Activated T-cell treated with anti-CD3 and anti-CD28 coated beads, Interleukin-2, amount 50 U/mL, for 24 hours (primary cell): ENCODE results near the gene PECR.

Experiments used
- DNase-seq: peaks from one replicate; pipeline ENCODE4 v3.0.0-alpha.2; 2020
- H3K27ac Mint-ChIP-seq: 2 replicates; pipeline ENCODE4 v1.8.0; 2020; ENCODE audit warnings: mild to moderate bottlenecking, mixed read lengths
- H3K27me3 Mint-ChIP-seq: 2 replicates; pipeline ENCODE4 v1.8.0; 2020; ENCODE audit warnings: mixed read lengths
- H3K36me3 Mint-ChIP-seq: 2 replicates; pipeline ENCODE4 v1.8.0; 2020; ENCODE audit warnings: low read depth, mixed read lengths
- H3K4me1 Mint-ChIP-seq: 2 replicates; pipeline ENCODE4 v1.8.0; 2020; ENCODE audit warnings: low read depth, mixed read lengths
- H3K4me3 Mint-ChIP-seq: 2 replicates; pipeline ENCODE4 v1.8.0; 2020; ENCODE audit warnings: mild to moderate bottlenecking, moderate library complexity, mixed read lengths
- H3K9me3 Mint-ChIP-seq: 2 replicates; pipeline ENCODE4 v1.8.0; 2020; ENCODE audit warnings: mixed read lengths

The PECR gene

DNA sequence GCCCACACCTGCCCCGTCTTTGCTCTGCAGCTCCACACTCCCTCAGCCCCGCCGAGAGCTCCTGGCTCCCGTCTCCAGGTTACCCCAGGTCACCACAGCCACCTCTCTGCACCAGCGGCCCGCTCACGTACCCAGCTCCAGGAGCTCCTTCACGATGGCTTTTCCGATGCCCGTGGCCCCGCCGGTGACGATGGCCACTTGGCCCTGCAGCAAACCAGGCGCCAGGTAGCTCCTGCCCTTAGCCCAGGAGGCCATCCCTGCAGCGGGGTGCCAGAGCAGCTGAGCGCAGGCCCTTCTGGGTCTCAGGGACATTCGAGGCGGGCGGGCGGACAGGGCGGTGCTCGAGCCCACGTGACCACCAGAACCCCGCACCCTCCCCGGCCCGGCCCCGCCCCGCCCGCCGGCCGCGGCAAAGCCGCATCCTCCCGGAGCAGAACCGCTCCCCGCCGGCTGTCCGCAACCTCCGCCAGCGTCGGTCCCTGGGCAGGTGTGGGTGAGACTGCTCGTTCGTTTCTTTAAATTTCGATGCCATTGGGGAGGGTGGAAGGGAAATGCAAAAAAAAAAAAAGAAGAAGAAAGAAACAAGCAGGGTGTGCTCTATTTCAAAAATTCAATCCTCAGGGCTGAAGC is at the start of gene PECR, which contains the start of gene TMEM169:
Gene PECR, minus strand, starts transcription at position 323 of the 630 bp plus-strand sequence. Its CDS starts 68 bp downstream, at position 255.
Gene TMEM169, plus strand, starts transcription at position 433 of the 630 bp plus-strand sequence. CDS start 14,045 bp downstream, outside the sequence.
- Mint-ChIP-seq H3K4me1 (peaks cover 60% of the 10 kb centered on the region), H3K27me3 (no peaks in the 10 kb centered on the region), H3K9me3 (no peaks in the 10 kb centered on the region), H3K27ac (peak within 1 kb of the TSS; percentile 91), H3K36me3 (peaks cover 12% of the 10 kb centered on the region), H3K4me3 (peak within 1 kb of the TSS; percentile 94)
- DNase-seq, result peak; percentile 85

DNA sequence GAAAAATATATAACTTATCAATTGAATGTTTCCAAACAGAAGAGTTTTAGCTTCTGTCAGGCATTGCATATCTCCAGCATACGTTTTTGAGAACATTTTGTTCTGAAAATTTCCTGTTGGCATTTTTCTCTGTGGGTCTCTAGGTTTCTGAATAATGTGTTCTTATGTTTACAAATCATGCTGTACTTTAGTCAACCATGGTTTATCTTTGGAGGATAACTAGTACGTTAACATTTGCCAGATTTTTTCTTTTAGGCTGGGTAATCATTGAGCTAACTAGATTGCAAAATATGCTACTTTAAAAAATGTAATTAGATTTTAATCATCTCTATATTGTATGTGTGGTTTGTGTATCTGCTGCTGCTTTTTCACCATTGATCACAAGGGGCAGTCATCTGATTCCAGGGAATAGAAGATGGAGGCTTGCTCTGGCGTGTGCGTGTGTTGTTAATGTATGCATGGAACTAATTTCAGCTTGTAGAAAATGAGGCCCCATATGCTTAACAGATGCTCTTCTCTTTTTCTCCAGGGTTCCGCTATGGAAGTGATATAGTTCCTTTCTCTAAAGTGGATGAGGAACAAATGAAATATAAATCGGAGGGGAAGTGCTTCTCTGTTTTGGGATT is 48.9 kb upstream of the PECR start:
- no peak overlapping the region for H3K4me3 Mint-ChIP-seq
- H3K27me3 Mint-ChIP-seq, result no peaks in the 10 kb centered on the region
- H3K9me3 Mint-ChIP-seq, result no peaks in the 10 kb centered on the region
- H3K27ac Mint-ChIP-seq, result peak overlapping the region; percentile 47
- no peak for DNase-seq
- H3K36me3 Mint-ChIP-seq, result peaks cover 96% of the 10 kb centered on the region
- H3K4me1 Mint-ChIP-seq, result peaks cover 82% of the 10 kb centered on the region

DNA sequence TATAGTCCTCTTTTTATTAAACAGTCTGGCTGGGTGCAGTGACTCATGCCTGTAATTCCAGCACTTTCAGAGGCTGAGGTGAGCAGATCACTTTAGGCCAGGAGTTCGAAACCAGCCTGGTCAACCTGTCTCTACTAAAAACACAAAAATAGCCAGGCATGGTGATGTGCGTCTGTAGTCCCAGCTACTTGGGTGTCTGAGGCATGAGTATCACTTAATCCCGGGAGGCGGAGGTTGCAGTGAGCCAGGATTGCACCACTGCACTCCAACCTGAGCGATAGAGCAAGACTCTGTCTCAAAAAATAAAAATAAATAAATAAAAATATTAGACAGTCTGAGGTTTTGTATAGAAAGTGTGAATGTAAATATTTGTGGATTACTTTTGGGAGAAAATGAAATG is 45.3 kb upstream of the PECR start:
- peaks cover 96% of the 10 kb centered on the region for H3K36me3 Mint-ChIP-seq
- no peaks in the 10 kb centered on the region for H3K27me3 Mint-ChIP-seq
- DNase-seq, result no peak
- H3K4me3 Mint-ChIP-seq, result no peak overlapping the region
- peak overlapping the region; percentile 81 for H3K27ac Mint-ChIP-seq
- peaks cover 80% of the 10 kb centered on the region for H3K4me1 Mint-ChIP-seq
- H3K9me3 Mint-ChIP-seq, result no peaks in the 10 kb centered on the region

DNA sequence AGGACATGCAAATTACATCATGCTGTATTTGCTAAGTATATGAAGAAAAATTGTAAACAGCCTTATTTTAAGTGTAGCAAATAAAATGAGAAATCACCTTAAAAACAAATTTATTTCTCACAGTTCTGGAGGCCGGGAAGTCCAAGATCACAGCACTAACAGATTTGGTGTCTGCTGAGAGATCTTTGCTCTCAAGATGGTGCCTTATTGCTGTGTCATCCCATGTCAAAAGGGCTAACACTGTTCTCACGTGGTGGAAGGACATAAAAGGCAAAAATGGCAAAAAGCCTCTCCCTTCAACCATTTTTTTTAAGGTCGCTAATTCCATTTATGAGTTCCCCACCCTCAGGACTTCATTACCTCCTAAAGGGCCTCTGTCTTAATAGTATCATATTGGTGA is 39.6 kb upstream of the PECR start:
- peak overlapping the region; percentile 34 for H3K4me3 Mint-ChIP-seq
- H3K9me3 Mint-ChIP-seq, result no peaks in the 10 kb centered on the region
- peaks cover 100% of the 10 kb centered on the region for H3K36me3 Mint-ChIP-seq
- no peaks in the 10 kb centered on the region for H3K27me3 Mint-ChIP-seq
- no peak for DNase-seq
- H3K27ac Mint-ChIP-seq, result peak overlapping the region; percentile 94
- peaks cover 90% of the 10 kb centered on the region for H3K4me1 Mint-ChIP-seq

DNA sequence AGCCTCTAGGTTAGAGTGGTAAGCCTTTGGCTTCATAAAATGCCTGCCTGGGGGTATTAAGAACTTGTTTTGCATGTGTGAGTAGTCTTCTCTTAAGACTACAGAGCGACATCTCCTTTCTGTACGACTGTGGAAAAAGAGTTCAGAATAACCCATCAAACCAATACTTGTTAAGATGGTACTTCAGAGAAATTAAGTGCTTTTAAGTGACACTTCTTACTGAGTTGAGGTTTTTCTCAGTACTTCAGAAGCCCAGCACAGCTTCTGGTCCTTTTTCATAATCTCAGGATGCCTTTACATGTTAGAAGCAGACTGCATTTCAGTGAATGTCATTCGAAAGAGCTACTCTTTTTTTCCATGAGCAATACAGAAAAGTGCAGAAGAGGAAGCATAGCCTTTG is 38.4 kb upstream of the PECR start:
- Mint-ChIP-seq H3K4me3 (peak overlapping the region; percentile 50), H3K9me3 (no peaks in the 10 kb centered on the region), H3K36me3 (peaks cover 100% of the 10 kb centered on the region), H3K27ac (peak overlapping the region; percentile 94), H3K27me3 (no peaks in the 10 kb centered on the region), H3K4me1 (peaks cover 87% of the 10 kb centered on the region)
- no peak for DNase-seq

DNA sequence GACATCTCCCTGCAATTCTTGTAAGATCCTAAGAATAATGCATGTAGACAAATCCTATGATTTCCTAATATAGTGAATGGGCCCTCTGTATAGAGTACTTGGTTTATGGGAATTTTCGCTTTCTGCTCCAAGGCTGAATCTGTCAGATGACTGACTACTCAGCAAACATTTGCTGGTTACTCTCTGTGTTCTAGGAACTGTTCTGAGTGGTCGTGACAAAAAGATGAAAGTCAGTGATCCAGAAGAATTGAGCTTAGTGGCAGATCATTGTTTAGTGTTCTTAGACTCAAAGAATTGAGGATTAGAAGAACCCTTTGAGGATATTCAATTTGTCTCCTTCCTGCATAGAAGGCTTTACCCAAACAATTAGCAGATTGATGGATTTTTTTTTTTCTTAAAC is 37.5 kb upstream of the PECR start:
- Mint-ChIP-seq H3K27ac (peak overlapping the region; percentile 94), H3K9me3 (no peaks in the 10 kb centered on the region), H3K27me3 (no peaks in the 10 kb centered on the region), H3K36me3 (peaks cover 100% of the 10 kb centered on the region), H3K4me3 (peak overlapping the region; percentile 50), H3K4me1 (peaks cover 88% of the 10 kb centered on the region)
- no peak for DNase-seq

DNA sequence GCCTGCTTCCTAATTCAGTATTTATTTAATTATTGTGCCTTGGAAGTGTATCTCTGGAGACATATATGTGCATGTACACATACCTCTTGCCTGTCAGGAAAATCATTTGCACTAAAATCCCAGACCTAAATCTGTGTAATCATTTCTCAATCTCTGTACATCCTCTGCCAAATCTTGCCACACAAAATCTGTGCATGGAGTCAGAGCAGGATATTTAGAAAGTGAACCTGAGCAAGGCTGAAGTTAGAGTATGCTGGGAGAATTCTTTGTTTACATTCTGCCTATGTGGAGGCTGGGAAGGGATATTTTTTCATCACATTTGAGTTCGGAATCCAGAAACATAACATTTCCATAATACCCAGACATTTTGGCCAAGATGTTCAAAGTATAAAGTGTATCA is 36.9 kb upstream of the PECR start:
- H3K27ac Mint-ChIP-seq, result peak overlapping the region; percentile 94
- H3K4me1 Mint-ChIP-seq, result peaks cover 91% of the 10 kb centered on the region
- H3K36me3 Mint-ChIP-seq, result peaks cover 100% of the 10 kb centered on the region
- no peaks in the 10 kb centered on the region for H3K27me3 Mint-ChIP-seq
- DNase-seq, result no peak
- peak overlapping the region; percentile 24 for H3K4me3 Mint-ChIP-seq
- H3K9me3 Mint-ChIP-seq, result no peaks in the 10 kb centered on the region

DNA sequence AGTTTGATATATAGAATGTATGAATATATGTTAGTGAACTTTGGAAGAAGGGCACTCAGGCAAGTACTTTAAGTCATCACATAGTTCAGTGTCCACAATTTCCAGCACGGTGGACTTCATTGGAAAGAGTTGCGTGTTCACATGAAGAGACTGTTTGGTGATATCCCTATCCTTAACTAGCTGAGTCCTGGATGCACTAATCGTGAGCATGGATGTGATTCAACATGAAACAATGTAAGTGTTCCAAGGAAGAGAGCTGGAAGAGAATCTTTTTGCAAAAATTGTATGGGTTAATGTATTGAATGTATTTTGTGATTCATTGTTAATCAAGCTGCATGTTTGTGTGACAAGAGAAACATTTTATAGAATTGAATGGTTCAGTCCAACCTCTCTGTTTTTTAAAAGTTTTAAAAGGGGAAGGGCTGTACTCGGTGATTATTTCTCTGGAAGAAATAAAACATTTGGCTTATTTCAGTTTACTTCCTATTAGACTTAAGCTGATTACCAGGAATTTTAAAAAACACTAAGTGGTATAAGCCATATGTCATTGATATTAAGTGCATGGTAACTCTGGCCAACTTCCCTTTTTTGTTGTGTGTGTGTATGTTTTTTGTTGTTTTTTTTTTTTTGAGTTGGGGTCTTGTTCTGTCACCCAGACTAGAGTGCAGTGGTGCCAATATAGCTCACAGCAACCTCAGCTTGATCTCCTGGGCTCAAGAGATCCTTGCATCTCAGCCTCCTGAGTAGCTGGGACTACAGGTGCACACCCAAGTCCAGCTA is 36.1 kb upstream of the PECR start:
- Mint-ChIP-seq H3K9me3 (no peaks in the 10 kb centered on the region), H3K27ac (peak overlapping the region; percentile 94), H3K27me3 (no peaks in the 10 kb centered on the region), H3K36me3 (peaks cover 100% of the 10 kb centered on the region), H3K4me3 (peak overlapping the region; percentile 26), H3K4me1 (peaks cover 96% of the 10 kb centered on the region)
- no peak for DNase-seq

DNA sequence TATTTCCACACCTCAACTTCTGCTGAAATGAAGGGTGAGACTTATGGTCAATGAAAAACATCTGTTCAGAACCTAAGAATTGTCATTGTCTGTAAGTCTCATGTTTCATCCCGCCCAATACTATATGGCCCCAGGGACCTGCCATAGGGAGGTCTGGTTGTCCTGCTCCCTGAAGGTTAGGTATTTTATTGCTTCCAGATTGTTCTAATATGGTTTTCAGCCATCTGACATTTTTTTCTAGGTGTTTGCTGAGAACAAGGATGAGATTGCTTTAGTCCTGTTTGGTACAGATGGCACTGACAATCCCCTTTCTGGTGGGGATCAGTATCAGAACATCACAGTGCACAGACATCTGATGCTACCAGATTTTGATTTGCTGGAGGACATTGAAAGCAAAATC is 34.8 kb upstream of the PECR start:
- Mint-ChIP-seq H3K27ac (peak overlapping the region; percentile 94), H3K36me3 (peaks cover 100% of the 10 kb centered on the region), H3K9me3 (no peaks in the 10 kb centered on the region), H3K27me3 (no peaks in the 10 kb centered on the region), H3K4me1 (peaks cover 96% of the 10 kb centered on the region), H3K4me3 (peak overlapping the region; percentile 88)
- DNase-seq, result no peak

DNA sequence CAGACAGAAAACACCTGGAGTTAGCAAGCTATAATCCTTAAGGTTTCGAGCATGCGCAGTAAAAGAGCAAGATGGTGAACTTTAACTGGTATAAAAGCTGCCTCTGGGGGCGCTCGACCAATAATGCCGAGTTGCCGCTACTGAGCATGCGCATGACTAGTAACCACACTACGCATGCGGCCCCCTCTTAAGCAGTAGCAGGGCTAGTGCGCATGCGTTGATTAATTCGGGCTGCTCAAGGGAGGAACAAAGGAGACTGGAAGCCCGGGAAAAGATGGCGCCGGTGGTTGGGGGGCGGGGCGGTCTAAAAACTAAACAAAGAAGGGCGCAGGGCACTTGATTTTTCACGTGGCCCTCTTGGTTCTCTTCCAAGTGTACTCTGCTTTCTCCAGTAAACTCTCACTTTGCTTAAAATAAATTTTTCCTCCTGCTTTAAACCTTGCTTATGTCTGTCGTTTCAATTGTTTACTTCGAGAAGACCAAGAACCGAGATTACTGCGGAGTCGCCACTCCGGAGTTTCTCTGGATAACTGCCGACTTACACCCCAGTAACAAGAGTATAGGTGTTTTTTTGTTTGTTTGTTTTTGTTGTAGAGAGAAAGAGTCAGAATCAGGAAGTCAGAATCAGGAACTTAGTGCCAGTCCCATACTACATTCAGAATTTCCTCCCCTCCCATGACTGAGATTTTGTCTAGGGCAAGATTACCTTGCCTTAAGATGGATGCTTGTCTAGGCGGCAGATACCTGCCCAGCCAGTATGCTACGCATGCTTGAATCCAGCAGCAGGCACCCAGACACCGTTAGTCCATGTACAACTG is 33.3 kb upstream of the PECR start:
- peak; percentile 97 for DNase-seq
- Mint-ChIP-seq H3K9me3 (no peaks in the 10 kb centered on the region), H3K4me3 (peak overlapping the region; percentile 88), H3K36me3 (peaks cover 100% of the 10 kb centered on the region), H3K27me3 (no peaks in the 10 kb centered on the region), H3K27ac (peak overlapping the region; percentile 100), H3K4me1 (peaks cover 94% of the 10 kb centered on the region)

DNA sequence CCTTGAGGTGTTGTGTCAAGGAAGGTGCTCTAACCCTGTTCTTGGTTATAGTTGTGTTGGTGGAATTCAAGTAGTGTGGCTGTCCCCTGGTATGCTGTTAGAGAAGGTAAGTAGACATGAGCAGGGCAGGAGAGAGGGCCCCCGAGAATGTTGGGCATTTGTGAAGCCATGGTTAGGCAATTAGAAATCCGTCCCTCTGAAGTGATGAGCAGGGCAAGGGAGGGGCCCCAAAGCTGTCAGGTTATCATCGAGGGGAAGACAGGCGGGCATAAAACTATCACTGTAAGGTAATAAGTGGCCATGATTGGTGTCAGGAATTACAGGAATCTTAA is 32.7 kb upstream of the PECR start:
- Mint-ChIP-seq H3K9me3 (no peaks in the 10 kb centered on the region), H3K4me1 (peaks cover 89% of the 10 kb centered on the region), H3K27me3 (no peaks in the 10 kb centered on the region), H3K36me3 (peaks cover 100% of the 10 kb centered on the region), H3K27ac (peak overlapping the region; percentile 100), H3K4me3 (peak overlapping the region; percentile 88)
- DNase-seq, result no peak

DNA sequence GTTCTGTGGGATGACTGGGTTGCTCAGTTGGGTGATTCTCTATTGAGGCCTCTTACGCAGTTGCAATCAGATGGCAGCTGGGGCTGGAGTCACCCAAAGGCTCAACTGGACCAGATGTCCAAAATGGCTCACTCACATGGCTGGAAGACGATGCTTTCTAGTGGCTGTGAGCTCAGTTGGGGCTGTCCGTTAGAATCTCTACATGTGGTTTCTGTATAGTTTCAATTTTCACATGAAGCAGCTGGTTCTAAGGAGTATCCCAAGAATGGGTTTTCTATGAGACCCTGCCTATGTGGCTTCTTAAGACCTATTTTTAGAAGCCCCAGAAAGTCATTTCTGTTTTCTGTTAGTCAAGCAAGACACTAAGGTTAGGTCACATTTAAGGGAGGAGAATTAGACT is 32.0 kb upstream of the PECR start:
- H3K4me3 Mint-ChIP-seq, result peak overlapping the region; percentile 100

DNA sequence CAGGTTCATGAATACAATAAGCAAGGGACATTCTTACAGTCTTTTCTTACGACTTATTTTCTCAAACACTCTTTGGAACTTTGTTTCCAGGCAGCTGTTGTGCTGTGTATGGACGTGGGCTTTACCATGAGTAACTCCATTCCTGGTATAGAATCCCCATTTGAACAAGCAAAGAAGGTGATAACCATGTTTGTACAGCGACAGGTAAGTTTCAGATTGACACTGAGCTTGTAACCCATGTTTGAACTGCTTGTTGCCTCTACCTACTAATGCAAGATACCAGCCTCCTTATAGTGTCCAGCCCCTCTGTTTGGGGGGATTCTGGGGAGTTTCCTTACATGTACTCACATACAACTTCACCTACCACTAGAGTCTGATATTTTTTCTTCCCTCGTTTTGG is 31.3 kb upstream of the PECR start:
- Mint-ChIP-seq H3K4me1 (peaks cover 85% of the 10 kb centered on the region), H3K27me3 (no peaks in the 10 kb centered on the region), H3K27ac (peak overlapping the region; percentile 100), H3K9me3 (no peaks in the 10 kb centered on the region), H3K36me3 (peaks cover 88% of the 10 kb centered on the region), H3K4me3 (peak overlapping the region; percentile 100)
- DNase-seq, result no peak

More for the DNA sequence above, 32.0 kb upstream of the PECR start:
- Mint-ChIP-seq H3K27ac (peak overlapping the region; percentile 100), H3K27me3 (no peaks in the 10 kb centered on the region), H3K9me3 (no peaks in the 10 kb centered on the region), H3K4me1 (peaks cover 86% of the 10 kb centered on the region), H3K36me3 (peaks cover 94% of the 10 kb centered on the region)
- no peak for DNase-seq

DNA sequence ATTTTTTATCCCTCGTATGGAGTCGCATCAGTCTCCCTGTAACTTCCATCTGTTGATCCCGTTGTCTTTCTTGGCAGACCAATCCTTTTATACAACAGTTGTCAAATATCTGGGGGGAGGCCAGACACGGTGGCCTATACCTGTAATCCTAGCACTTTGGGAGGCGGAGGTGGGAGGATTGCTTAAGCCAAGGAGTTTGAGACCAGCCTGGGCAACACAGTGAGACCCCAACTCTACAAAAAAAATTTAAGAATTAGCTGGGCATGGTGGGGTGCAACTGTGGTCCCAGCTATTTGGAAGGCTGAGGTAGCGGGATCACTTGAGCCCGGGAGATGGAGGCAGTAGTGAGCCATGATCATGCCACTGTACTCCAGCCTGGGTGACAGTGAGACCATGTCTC is 29.5 kb upstream of the PECR start:
- peak overlapping the region; percentile 100 for H3K27ac Mint-ChIP-seq
- no peaks in the 10 kb centered on the region for H3K9me3 Mint-ChIP-seq
- peak overlapping the region; percentile 100 for H3K4me3 Mint-ChIP-seq
- no peak for DNase-seq
- H3K4me1 Mint-ChIP-seq, result peaks cover 67% of the 10 kb centered on the region
- peaks cover 70% of the 10 kb centered on the region for H3K36me3 Mint-ChIP-seq
- no peaks in the 10 kb centered on the region for H3K27me3 Mint-ChIP-seq
